HK-2 (cell line): ENCODE data around the gene ALDH1L1.

Experiments used
- DNase-seq: peaks from one replicate; pipeline ENCODE4 v3.0.0-alpha.2; 2018; ENCODE audit not compliant: unreplicated experiment

The ALDH1L1 gene

GRCh38 chr3:126194713-126195305 lies 14.4 kb upstream of the ALDH1L1 start:
- DNase-seq: no peak

GRCh38 chr3:126191246-126191645 lies 10.9 kb upstream of the ALDH1L1 start:
- DNase-seq: no peak

DNA sequence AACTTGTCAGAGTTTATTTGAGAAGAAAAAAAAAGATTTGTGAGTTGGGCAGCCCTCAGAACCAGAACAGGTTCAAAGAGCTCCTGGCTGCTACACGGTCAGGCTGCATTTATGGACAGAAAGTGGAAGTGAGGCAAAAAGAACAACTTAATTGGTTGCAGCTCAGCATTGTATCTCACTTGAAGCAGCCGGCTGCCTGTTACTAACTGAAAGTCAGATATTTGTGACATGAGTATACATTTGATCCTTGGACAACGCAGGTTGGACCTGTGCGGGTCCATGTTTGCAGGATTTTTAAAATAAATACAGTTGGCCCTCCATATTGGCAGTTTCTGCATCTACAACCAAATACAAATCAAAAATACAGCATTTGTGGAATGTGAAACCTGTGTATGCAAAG lies 7.5 kb upstream of the ALDH1L1 start:
- no peak for DNase-seq

GRCh38 chr3:126186749-126187148 lies 6.4 kb upstream of the ALDH1L1 start:
- DNase-seq: no peak

DNA sequence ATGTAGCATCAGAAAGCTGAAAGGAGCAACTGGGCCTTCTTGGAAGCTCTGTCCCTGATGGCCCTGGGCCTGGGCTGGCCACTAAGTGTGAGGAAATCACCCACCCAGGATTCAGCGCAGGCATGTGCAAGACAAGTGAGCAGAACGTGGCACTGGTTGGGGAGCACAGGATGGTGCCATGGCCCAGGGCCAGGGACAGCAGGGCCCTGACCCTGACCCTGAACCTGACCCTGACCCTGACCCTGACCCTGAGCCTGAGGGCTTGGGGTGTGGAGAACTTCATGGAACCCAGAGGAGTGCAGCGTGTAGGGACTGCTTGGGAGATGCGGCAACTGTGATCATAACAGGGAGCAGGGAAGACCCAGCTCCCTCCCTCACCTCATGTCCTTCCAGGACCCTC lies 5.9 kb upstream of the ALDH1L1 start:
- no peak for DNase-seq

DNA sequence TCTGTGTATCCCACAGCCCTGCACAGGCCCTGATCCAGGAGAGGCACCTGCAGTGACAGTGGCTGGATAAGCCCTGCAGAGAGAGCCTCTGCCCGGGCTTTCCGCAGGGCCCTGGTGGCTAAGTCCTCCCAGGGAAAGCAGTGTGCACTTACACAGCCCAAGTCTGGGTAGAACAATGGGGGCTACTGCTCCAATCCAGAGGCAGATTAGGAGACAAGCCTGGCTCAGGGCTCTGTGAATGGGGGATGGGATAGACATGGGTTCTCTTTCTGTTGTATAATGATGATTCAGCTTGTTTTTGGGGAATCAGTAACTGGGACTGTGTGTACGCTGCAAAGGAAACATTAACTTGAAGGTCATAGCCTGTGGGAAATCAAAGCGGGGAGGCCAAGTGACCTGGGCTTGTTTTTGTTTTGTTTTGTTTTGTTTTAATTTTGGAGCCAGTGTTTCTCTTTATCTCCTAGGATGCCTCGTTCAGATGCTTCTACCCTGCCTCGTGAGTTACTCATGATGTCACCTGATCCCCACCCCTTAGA lies 4.1 kb upstream of the ALDH1L1 start:
- no peak for DNase-seq

DNA sequence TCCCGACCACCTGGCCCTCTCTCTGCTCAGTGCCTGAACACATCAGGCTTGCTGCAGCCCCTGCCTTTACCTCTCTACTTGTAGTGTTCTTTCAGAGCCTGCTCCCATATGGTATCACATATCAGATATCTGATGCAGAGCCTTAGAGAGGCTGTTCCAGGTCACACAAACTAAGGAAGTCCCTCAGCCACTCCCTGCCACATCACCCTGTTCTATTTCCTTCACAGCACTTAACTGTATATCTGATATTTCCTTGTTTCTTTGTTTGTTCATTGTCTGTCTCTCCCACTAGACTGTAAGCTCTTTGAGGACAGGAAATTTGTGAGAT lies 976 bp upstream of the ALDH1L1 start:
- DNase-seq: no peak

- no peak for DNase-seq
Observed at GRCh38 chr3:126179825-126180476, 435 bp downstream of the ALDH1L1 start.

DNA sequence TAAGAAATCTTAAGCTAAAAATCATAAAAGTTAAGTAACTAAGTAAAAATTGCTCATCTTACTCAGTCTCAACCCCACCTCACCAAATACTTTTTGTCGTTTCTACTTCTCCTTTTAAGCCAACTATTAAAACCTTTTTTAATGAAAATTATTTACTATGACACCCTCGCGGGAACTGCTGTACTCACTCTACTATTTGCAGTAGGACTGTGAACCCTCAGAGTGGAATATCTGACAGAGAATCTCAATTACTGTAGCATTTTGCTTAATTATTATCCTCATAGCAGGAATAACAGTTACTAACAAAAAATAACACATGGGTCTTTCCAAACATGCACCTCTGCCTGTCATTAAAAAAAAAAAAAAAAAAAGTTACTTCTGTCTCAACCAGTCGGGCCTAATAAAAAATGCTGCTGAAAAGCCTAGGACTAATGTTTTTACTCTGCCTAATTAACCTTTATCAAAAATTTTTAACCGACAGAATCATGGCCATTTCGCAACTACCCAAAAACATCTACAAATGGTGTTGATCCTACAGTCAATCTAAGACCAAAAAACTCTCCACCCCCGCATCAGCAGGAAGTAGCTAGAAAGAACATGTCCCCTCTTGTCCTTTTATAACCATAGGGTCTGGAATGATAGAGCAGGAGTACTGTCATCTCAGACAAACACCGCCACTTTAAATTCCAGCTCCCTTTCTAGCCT lies 10.2 kb downstream of the ALDH1L1 start:
- DNase-seq: no peak

- no peak for DNase-seq
Observed at GRCh38 chr3:126167566-126167965, 12.8 kb downstream of the ALDH1L1 start.

DNA sequence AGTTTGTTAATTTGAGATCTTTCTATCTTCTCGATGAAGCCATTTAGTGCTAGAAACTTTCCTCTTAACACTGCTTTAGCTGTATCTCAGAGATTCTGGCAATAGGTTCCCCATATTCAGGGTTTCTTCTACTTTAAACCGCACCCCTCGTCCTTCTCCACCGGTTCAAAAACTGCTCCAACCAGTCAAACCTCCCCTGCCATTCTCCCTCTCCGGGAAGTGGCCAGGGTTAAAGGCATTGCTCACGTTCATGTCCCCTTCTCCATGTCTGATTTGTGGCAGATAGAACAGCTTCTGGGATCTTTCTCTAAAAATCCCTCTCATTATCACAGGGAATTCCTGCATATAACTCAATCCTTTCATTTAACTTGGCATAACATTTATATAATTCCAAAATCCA lies 14.4 kb downstream of the ALDH1L1 start:
- no peak for DNase-seq

DNA sequence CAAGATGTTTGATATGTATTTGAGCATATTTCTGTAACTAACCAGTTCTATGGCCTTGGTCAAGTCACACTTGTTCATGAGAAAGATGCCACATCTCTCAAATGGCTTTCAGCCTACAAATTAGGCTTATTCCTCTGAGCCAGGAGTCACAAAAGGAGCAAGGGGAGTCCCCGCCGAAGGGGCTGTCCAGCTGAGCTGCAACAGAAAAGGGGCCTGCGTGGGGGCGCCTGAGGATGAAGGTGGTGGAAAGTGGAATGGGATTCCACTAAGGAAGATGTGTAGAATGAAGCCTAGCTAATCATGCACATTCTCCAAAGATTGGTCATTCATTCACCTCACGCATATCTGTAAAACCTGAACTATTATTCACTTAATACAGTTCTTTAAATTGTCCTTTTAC lies 19.1 kb downstream of the ALDH1L1 start:
- DNase-seq: no peak

- DNase-seq: no peak
Observed at GRCh38 chr3:126160243-126161210, 19.9 kb downstream of the ALDH1L1 start.

DNA sequence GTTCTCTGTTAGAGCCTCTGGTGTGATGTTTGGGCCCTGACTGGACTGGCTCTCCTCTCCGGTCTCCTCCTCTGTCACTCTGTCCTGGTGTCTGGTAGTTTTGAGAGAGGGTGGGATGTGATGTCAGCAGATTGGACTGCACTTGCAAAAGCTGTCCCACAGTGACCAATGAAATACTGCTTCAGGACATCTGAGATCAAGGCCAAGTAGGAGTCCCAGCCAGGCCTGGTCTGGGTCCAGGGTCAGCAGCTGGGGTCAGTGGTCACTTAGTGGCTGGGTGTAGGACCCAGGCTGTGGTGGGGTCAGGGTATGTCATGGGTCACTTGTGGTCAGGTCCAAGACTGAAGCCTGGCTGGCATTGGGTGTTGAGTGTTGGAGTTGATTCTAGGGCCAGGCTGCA lies 20.9 kb downstream of the ALDH1L1 start:
- DNase-seq: no peak

- no peak for DNase-seq
Observed at GRCh38 chr3:126158912-126159454, 21.4 kb downstream of the ALDH1L1 start.

DNA sequence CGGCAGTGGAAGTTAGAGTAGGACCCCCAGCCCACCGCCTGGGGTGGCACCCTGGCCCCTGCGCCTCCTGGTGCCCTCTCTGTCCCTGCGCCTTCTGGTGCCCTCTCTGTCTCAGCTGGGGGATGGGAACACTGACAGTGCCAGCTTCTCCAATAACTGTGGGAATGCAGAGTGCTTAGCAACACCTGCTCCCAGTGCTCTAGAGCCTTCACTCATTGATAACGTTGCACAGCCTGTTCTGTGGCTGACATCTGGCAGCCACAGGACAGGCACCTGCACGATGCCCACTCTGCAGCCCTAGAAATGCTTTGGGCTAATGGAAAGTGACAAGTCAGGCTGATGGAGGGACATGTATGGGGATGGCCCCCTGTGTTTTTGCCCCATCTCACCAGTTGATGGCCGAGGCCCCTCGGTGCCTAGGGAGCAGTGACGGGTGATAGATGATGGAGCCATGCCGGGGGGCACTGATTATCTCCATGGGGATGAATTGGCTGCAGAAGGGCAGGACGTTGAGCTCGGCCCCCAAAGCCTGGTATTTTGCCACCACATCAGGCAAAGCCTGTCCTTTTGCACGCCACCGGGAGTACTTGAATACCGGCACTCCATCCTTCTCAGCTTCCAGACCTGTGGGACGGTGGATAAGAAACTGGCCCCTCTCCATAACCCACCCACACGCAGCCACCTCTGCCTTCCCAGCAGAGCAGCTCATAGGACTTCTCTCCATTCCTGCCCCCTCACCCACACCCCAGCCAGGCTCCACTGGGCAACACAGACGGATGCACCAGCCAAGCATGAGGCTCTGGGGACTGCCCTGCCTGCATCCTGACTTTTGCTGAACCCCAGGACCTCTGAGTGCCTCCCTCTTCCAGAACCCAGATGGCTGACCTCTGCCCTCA lies 22.1 kb downstream of the ALDH1L1 start:
- no peak for DNase-seq

- no peak for DNase-seq
Observed at GRCh38 chr3:126157083-126157768, 23.2 kb downstream of the ALDH1L1 start.

DNA sequence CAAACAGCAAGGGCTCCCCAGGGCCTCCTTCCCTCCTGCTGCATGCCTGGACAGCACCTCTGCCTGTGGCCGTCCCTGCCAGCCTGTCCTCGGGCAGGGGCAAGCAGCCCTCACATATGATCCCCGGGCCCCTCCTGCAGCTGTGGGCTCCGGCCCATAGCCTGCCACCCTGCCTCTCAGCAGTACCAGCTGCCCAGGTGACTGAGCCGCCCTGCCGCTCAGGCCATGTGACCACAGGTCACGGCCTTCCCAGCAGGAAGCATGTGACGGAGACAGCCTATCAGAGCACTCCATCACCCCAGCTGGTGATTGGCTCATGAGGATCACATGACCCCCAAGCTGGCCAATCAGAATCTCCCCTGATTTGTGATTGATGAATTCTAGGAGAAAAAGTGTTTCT lies 23.9 kb downstream of the ALDH1L1 start:
- no peak for DNase-seq

- no peak for DNase-seq
Observed at GRCh38 chr3:126155819-126156218, 24.6 kb downstream of the ALDH1L1 start.

- no peak for DNase-seq
Observed at GRCh38 chr3:126155280-126155640, 25.1 kb downstream of the ALDH1L1 start.
